Omental fat pad (tissue), 4 donors: Measurements from ENCODE around the gene CCDC117. TPM values are rescaled to one million over a fixed set of nuclear protein-coding genes. Genes with fewer than 3 reads are reported as not detected.

Experiments
- ATAC-seq: fragments of 150-250 bp; one replicate; pipeline ENCODE4 v1.9.1; 2016; ENCODE audit warnings: mild to moderate bottlenecking, moderate library complexity; ENCODE audit not compliant: low FRiP score
- DNase-seq: peaks from one replicate; pipeline ENCODE4 v3.0.0-alpha.2; 2019; ENCODE audit warnings: low spot score
- CTCF ChIP-seq, 3 donors: fragments of 450-650 bp; IDR thresholded peaks; one replicate each; pipeline ENCODE4 v1.5.1; 2016 to 2017; ENCODE audit warnings: antibody characterized with exemption in 3 of 3, mild to moderate bottlenecking in 3 of 3, moderate library complexity in 2 of 3
- total RNA-seq, 4 donors: library from RNA; depleted of rRNA; stranded (reverse); fragments of >200 nt; gene quantifications; one replicate each; pipeline ENCODE4 v1.1.0, GENCODE V29; 2016

CCDC117 gene
- total RNA-seq = 10 to 100 TPM; 10.1 to 22.9 (median 18.2) TPM

- TF ChIP-seq CTCF (IDR thresholded peaks at IDR 0.05) = no peak
- DNase-seq (peak; percentile 87), ATAC-seq (peak; percentile 98)
Observed at GRCh38 chr22:28772633-28773460, at the start of gene CCDC117. TSS of gene CCDC117 (plus strand) at chr22:28772695. CDS start at chr22:28772850, 155 bp downstream.

- no peak for ATAC-seq
- no peak for DNase-seq
- no peak for TF ChIP-seq CTCF (IDR thresholded peaks at IDR 0.05)
Observed at GRCh38 chr22:28728002-28728401, 44.5 kb upstream of the CCDC117 start.

- no peak for TF ChIP-seq CTCF (IDR thresholded peaks at IDR 0.05)
- no peak for ATAC-seq
Observed at GRCh38 chr22:28728621-28729313, 43.7 kb upstream of the CCDC117 start.

GRCh38 chr22:28730179-28730578 lies 42.3 kb upstream of the CCDC117 start:
- TF ChIP-seq CTCF (IDR thresholded peaks at IDR 0.05) = no peak
- DNase-seq (no peak), ATAC-seq (no peak)

More at GRCh38 chr22:28728621-28729313, 43.7 kb upstream of the CCDC117 start:
- no peak for DNase-seq

- TF ChIP-seq CTCF (IDR thresholded peaks at IDR 0.05) = no peak
- DNase-seq = no peak
- ATAC-seq = no peak
Observed at GRCh38 chr22:28734393-28734792, 38.1 kb upstream of the CCDC117 start.

- DNase-seq (no peak), ATAC-seq (no peak)
- TF ChIP-seq CTCF (IDR thresholded peaks at IDR 0.05) = no peak
Observed at GRCh38 chr22:28736301-28737155, 36.0 kb upstream of the CCDC117 start.
